Measurements from ENCODE around the gene C1QL3. TPM values are rescaled to one million over a fixed set of nuclear protein-coding genes. Genes with fewer than 3 reads are reported as not detected.

The C1QL3 gene
- total RNA-seq, 1 donor from 2014 or later: 70.5 TPM

- DNase-seq (ENCODE audit: low spot score in 2 of 2): no peak
- FAIRE-seq: no peak
These were observed 23.8 kb downstream of the C1QL3 start for GRCh38 chr10:16497911-16498310.

- DNase-seq (ENCODE audit: low spot score in 2 of 2): no peak
- no peak for FAIRE-seq
These were observed 27.7 kb downstream of the C1QL3 start for GRCh38 chr10:16493884-16494536.

GRCh38 chr10:16491933-16492332, 29.7 kb downstream of the C1QL3 start:
- DNase-seq (ENCODE audit: low spot score in 2 of 2) (no peak), FAIRE-seq (no peak)

- FAIRE-seq (no peak), DNase-seq (ENCODE audit: low spot score in 2 of 2) (no peak)
These were observed 31.2 kb downstream of the C1QL3 start for GRCh38 chr10:16490511-16490910.

GRCh38 chr10:16483241-16483917, 38.3 kb downstream of the C1QL3 start:
- FAIRE-seq: no peak
- no peak for DNase-seq (ENCODE audit: low spot score in 2 of 2)

GRCh38 chr10:16481052-16481728, 40.5 kb downstream of the C1QL3 start:
- no peak for FAIRE-seq
- DNase-seq (ENCODE audit: low spot score in 2 of 2): no peak

GRCh38 chr10:16478801-16479200, 42.9 kb downstream of the C1QL3 start:
- FAIRE-seq (no peak), DNase-seq (ENCODE audit: low spot score in 2 of 2) (no peak)

GRCh38 chr10:16477757-16478156, 43.9 kb downstream of the C1QL3 start:
- DNase-seq (ENCODE audit: low spot score in 2 of 2) (no peak), FAIRE-seq (no peak)

- DNase-seq (ENCODE audit: low spot score in 2 of 2) (no peak), FAIRE-seq (no peak)
These were observed 48.9 kb downstream of the C1QL3 start for GRCh38 chr10:16472828-16473227.

GRCh38 chr10:16470747-16471146, 50.9 kb downstream of the C1QL3 start:
- FAIRE-seq (no peak), DNase-seq (ENCODE audit: low spot score in 2 of 2) (no peak)

GRCh38 chr10:16466001-16466400, 55.7 kb downstream of the C1QL3 start:
- FAIRE-seq (no peak), DNase-seq (ENCODE audit: low spot score in 2 of 2) (no peak)

Small RNAs within 50 kb of the gene (small RNA-seq; reads per million reads assigned to genes)
- gene RNU2-18P: 0.53 reads per million, percentile 42 among the genes with 10 or more reads in this experiment

Other genes starting within 250 kb of the C1QL3 start
- gene PTER, start 84.9 kb downstream of the C1QL3 start, total RNA-seq: 2.0 TPM